Fibroblast of villous mesenchyme (primary cell): ENCODE measurements around the gene MTMR6. TPM values are rescaled to one million over a fixed set of nuclear protein-coding genes. Genes with fewer than 3 reads are reported as not detected.

Experiments
- DNase-seq: peaks from one replicate; pipeline ENCODE4 v3.0.0-alpha.2; 2010; ENCODE audit warnings: low read depth
- H3K4me3 ChIP-seq: 2 replicates; pipeline ENCODE4 v1.5.1; 2011; ENCODE audit warnings: low read depth, mild to moderate bottlenecking, low read length
- CTCF ChIP-seq: IDR thresholded peaks from 2 replicates; pipeline ENCODE4 v1.5.1; 2012; ENCODE audit warnings: low read depth, mild to moderate bottlenecking, low read length; ENCODE audit not compliant: insufficient read depth
- total RNA-seq: library from RNA; depleted of rRNA; stranded (reverse); fragments of >200 nt; gene quantifications from 2 replicates; pipeline ENCODE4 v1.2.3, GENCODE V29; 2012

The MTMR6 gene
- total RNA-seq, 1 donor = 41.9 TPM

DNA sequence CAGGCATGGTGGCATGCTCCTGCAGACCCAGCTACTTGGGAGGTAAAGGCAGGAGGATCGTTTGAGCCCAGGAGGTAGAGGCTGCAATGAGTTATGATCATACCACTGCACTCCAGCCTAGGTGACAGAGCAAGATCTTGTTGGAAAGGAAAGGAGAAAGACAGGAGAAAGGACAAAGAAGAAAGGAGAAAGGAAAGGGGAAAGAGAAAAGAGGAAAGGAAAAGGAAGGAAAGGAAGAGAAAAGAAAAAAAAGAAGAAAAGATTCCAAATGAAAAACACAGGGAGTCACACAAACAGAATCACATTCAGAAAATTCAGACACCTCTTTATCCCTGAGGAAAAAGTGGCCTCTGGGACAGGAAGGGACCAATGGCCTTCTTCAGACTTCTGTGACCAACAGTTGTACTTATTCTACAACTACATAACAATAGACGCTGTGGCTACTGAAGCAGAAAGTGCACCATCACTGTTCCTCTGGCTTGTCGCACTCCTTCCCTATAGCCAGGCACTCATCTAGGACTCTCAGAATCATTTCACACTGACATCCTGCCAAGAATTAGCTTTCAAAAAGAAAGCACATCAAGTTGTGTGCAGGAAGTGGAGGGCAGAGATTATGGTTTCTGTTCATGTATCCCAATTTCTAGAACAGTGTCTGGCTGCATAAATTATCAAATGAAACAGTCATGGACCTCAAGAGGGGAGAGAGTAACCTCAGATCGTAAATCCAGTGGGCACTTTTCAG, 5.9 kb downstream of the MTMR6 start:
- H3K4me3 ChIP-seq = no peak overlapping the region
- TF ChIP-seq CTCF = no peak
- DNase-seq = no peak

- no peak overlapping the region for H3K4me3 ChIP-seq
- DNase-seq = no peak
- TF ChIP-seq CTCF = no peak
Measured at GRCh38 chr13:25280396-25280795, 6.9 kb downstream of the MTMR6 start.

GRCh38 chr13:25276748-25277147, 10.5 kb downstream of the MTMR6 start:
- no peak for DNase-seq
- no peak overlapping the region for H3K4me3 ChIP-seq
- TF ChIP-seq CTCF = no peak

DNA sequence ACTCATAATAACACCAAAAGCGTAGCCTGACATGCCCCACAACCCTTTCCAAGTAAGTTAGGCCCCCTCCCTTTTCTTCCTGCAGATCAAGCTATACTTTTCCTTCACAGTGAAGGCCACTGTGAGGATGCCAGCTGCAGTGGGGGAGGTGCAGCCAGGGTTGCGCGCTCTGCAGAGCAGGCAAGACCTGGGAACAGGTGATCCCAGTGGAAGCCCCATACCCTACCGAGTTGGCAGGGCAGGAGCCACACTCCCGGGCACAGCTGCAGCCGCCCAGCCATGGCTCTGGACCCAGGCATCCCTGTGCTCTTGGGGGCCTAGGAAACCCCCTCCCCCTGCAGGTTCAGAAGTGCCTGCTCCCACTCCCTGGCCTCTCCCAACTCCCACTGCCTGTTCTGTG, 18.7 kb downstream of the MTMR6 start:
- DNase-seq = no peak
- no peak overlapping the region for H3K4me3 ChIP-seq
- TF ChIP-seq CTCF = no peak

DNA sequence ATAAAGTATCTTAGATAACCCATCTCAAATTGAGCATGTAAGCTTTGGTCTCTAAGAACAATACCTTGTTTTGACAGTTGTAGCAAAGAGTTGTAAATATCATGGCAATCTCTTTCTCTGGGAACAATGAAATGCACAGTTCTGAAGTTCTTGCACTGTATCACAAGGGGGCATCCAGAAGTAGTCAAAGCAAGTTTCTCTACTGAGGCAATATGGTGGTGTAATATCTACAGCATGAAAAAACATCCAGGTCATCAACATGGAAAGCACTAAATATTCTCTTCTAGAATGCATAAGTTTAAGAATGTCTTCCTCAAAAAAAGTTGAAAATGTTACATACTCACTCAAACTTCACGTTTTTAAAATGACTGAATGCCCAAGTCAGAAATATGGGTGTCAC, 19.6 kb downstream of the MTMR6 start:
- DNase-seq = peak; percentile 34
- no peak overlapping the region for H3K4me3 ChIP-seq
- TF ChIP-seq CTCF = peak; percentile 40

DNA sequence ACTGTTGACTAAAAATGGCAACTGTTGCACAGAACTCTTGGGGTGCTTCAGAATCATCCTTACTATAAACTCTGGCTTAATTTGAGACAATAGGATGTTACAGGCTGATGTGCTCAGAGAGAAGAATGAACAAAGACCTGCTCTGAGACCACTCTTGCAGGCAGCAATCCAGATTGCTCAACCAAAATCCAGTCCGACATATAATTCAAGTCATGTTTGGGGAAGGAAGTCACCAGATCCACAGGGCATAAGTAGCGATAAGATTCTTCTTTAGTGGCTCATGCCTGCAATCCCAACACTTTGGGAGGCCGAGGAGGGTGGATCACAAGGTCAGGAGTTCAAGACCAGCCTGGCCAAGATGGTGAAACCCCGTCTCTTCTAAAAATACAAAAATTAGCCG, 20.6 kb downstream of the MTMR6 start:
- TF ChIP-seq CTCF = no peak
- no peak for DNase-seq
- H3K4me3 ChIP-seq = no peak overlapping the region

- no peak overlapping the region for H3K4me3 ChIP-seq
- no peak for TF ChIP-seq CTCF
- no peak for DNase-seq
Measured at GRCh38 chr13:25262261-25262660, 25.0 kb downstream of the MTMR6 start.
